NCI-H69 (cell line): ENCODE results near the gene SLAMF1.

ENCODE experiments used
- DNase-seq: peaks from one replicate; lab custom pipeline; 2025; lab: John Stamatoyannopoulos, UW

SLAMF1 gene

GRCh38 chr1:160625321-160625720 lies 21.5 kb downstream of the SLAMF1 start:
- no peak for DNase-seq

GRCh38 chr1:160624464-160624863 lies 22.4 kb downstream of the SLAMF1 start:
- no peak for DNase-seq

GRCh38 chr1:160623862-160624261 lies 23.0 kb downstream of the SLAMF1 start:
- DNase-seq, result no peak

- DNase-seq, result no peak
These were observed 23.6 kb downstream of the SLAMF1 start for GRCh38 chr1:160623227-160623633.

GRCh38 chr1:160622501-160623226 lies 24.2 kb downstream of the SLAMF1 start:
- DNase-seq, result no peak

- no peak for DNase-seq
These were observed 25.0 kb downstream of the SLAMF1 start for GRCh38 chr1:160621633-160622413.

- no peak for DNase-seq
These were observed 25.8 kb downstream of the SLAMF1 start for GRCh38 chr1:160620942-160621632.

GRCh38 chr1:160619742-160620277 lies 27.0 kb downstream of the SLAMF1 start:
- DNase-seq, result no peak

- DNase-seq, result peak; percentile 29
These were observed 28.0 kb downstream of the SLAMF1 start for GRCh38 chr1:160618763-160619274.

GRCh38 chr1:160618327-160618726 lies 28.5 kb downstream of the SLAMF1 start:
- no peak for DNase-seq

GRCh38 chr1:160615660-160616059 lies 31.2 kb downstream of the SLAMF1 start:
- no peak for DNase-seq

GRCh38 chr1:160614410-160614809 lies 32.4 kb downstream of the SLAMF1 start:
- no peak for DNase-seq

- DNase-seq, result no peak
These were observed 34.1 kb downstream of the SLAMF1 start for GRCh38 chr1:160612613-160613218.

GRCh38 chr1:160610569-160611242 lies 36.1 kb downstream of the SLAMF1 start:
- DNase-seq, result no peak

GRCh38 chr1:160608941-160609340 lies 37.9 kb downstream of the SLAMF1 start:
- DNase-seq, result no peak

GRCh38 chr1:160608514-160608913 lies 38.3 kb downstream of the SLAMF1 start:
- DNase-seq, result no peak

- no peak for DNase-seq
These were observed 38.8 kb downstream of the SLAMF1 start for GRCh38 chr1:160608057-160608456.

- no peak for DNase-seq
These were observed 39.2 kb downstream of the SLAMF1 start for GRCh38 chr1:160607672-160608032.

- DNase-seq, result peak; percentile 67
These were observed 39.7 kb downstream of the SLAMF1 start for GRCh38 chr1:160607011-160607671.

GRCh38 chr1:160606611-160607010 lies 40.2 kb downstream of the SLAMF1 start:
- DNase-seq, result no peak
